Pons (tissue), 1 donor: Measurements from ENCODE around the gene GSTA5.
"Not testable (repeated sequence)": the region's sequence is repeated elsewhere in the genome, so short reads cannot be mapped to it uniquely, and the experiment has no call there.

Source experiments
- DNase-seq: peaks from one replicate; pipeline ENCODE4 v3.0.0-alpha.2; 2016; ENCODE audit warnings: low spot score

Gene GSTA5

DNA sequence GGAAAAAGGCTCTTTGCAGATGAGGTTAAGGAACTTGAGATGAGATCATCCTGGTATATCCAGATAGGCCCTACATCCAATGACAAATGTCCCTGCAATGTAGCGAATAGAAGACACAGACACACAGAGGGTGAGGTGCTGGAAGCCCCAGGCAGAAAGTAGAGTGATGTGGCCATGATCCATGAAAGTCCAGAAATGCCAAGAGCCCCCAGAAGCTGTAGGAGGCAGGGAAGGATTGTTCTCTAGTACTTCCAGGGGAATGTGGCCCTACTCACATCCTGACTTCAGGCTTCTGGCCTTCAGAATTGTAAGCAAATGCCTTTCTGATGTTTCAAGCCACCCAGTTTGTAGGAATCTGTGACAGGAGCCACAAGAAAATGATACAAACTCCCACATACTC, 51.0 kb downstream of the GSTA5 start:
- DNase-seq, result not testable (repeated sequence)

DNA sequence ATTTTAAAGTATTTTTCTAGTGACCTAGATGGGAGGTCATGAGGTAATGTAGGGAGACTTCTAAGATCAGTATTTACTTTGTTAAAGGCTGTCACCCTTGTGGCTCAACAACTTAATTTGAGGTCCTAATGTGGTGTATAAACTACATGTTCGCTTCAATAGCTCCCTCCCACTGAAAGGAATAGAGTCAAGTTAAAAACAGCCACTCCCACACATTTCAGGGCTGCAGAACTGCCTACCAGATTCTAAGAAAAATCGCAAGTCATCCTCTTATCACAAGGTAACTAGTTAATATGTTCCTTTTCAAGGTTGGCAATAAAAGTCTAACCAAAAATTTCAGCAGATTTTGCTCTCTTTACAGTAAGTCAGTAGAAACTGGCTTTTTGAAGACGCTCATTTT, 52.1 kb downstream of the GSTA5 start:
- no peak for DNase-seq

DNA sequence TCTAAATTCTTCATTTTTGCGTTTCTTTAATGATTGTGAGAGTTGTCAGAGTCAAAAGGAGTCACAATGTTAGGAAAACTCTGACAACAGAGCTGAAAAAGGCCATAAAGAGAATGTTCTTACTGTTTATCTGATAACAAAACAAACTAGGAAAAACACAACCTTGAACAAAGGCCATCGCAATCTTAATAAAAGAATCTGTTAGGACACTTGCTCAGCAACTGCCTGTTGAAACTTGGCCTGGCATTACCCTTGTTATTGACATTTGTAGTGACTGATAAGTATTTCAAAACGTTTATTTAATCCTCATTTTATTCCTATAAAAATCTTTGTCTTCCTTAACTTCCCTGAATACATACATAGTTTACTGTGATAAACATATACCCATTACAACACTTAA, 52.7 kb downstream of the GSTA5 start:
- DNase-seq, result no peak

DNA sequence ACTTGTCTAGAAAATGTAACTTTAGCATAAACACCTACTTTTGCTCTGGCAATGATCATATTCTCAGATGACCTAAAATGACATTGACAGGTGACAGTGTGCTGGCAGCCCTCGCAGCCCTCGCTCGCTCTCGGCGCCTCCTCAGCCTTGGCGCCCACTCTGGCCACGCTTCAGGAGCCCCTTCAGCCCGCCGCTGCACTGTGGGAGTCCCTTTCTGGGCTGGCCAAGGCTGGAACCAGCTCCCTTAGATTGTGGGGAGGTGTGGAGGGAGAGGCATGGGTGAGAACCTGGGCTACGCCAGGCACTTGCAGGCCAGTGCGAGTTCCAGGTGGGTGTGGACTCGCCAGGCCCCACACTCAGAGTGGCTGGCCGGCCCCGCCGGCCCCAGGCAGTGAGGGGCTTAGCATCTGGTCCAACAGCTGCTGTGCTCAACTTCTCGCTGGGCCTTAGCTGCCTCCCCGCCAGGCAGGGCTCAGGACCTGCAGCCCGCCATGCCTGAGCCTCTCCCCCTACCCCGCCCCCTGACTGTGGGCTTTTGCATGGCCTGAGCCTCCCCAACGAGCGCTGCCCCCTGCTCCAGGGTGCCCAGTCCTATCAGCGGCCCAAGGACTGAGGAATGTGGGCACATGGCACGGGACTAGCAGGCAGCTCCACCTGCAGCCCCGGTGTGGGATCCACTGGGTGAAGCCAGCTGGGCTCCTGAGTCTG, 54.2 kb downstream of the GSTA5 start:
- no peak for DNase-seq

DNA sequence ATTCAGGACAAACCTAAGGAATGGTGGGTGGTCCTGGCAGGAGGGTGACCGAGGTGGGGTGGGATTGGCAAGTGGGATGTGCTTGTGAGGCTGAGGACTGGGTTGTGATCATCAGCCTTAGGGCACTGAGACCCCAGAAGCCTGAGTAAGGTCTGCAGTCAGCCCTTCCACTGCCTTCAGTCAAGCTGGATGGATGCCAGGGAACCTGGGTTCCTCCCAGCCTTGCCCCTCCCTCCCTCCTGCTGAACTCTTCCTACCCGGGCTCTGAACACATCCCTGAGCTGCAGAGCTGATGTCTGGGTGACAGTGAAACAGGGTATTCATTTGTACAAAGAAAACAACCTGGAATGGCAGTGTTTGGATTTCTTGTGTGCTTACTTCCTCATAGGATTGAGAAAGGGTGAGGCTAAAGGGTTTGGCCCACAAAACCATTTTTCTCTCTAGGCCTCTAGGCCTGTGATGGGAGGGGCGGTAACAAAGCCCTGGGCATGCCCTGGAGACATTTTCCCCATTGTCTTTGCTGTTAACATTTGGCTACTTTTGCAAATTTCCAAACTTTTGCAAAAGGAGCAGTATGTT, 57.8 kb downstream of the GSTA5 start:
- not testable (repeated sequence) for DNase-seq

DNA sequence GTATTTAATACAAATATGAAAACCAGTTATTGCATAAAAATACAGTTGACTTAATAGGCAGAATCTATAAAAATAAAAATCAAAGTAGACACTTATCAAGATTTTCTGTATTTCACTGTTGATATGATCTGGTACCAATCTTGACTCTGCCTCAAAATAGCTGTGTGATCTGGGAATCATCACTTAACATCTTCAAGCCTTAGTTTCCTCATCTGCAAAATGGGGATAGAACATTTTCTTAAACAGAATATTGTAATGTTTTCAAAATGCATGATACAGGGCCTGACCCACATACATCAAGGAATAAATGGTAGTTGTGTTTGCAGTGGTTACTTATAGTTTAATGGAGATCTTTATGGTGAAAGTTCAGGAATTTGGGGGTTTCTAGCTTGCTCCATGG, 58.4 kb downstream of the GSTA5 start:
- DNase-seq, result not testable (repeated sequence)
